Astrocyte (in vitro differentiated cells and primary cell): ENCODE results near the gene SUN3. TPM values are rescaled to one million over a fixed set of nuclear protein-coding genes. Genes with fewer than 3 reads are reported as not detected.
A peak's percentile ranks its signal among the peaks of the same experiment; 100 is the strongest.

ENCODE experiments used
- DNase-seq: peaks from one replicate; pipeline ENCODE4 v3.0.0-alpha.2; 2010; ENCODE audit warnings: low read depth
- FAIRE-seq: peaks from 2 replicates; lab custom pipeline; 2011; peaks lifted over from hg19 to GRCh38; lab: Jason Lieb, UNC
- H2AFZ ChIP-seq: 2 replicates; pipeline ENCODE4 v1.6.0; 2012; ENCODE audit warnings: low read depth, low read length, inconsistent platforms
- H3K27ac ChIP-seq: 2 replicates; pipeline ENCODE4 v1.5.1; 2011; ENCODE audit warnings: low read depth, low read length, inconsistent platforms
- H3K27me3 ChIP-seq: 2 replicates; pipeline ENCODE4 v1.6.0; 2011; ENCODE audit warnings: low read length, inconsistent platforms; ENCODE audit not compliant: insufficient read depth
- H3K36me3 ChIP-seq: 2 replicates; pipeline ENCODE4 v1.5.1; 2011; ENCODE audit warnings: low read length, inconsistent platforms; ENCODE audit not compliant: insufficient read depth
- H3K4me1 ChIP-seq: 2 replicates; pipeline ENCODE4 v1.5.1; 2011; ENCODE audit warnings: low read length, inconsistent platforms; ENCODE audit not compliant: insufficient read depth
- H3K4me2 ChIP-seq: 2 replicates; pipeline ENCODE4 v1.6.0; 2012; ENCODE audit warnings: low read length, inconsistent platforms
- H3K4me3 ChIP-seq: 2 replicates; pipeline ENCODE4 v1.5.1; 2011; ENCODE audit warnings: low read depth, mild to moderate bottlenecking, low read length, inconsistent platforms; ENCODE audit not compliant: insufficient read depth
- H3K79me2 ChIP-seq: 2 replicates; pipeline ENCODE4 v1.6.0; 2012; ENCODE audit warnings: mild to moderate bottlenecking, low read length, inconsistent platforms; ENCODE audit not compliant: insufficient read depth
- H3K9ac ChIP-seq: 2 replicates; pipeline ENCODE4 v1.6.0; 2012; ENCODE audit warnings: mild to moderate bottlenecking, low read length, inconsistent platforms
- H3K9me3 ChIP-seq: 2 replicates; pipeline ENCODE4 v1.5.1; 2012; ENCODE audit warnings: low read depth, mild to moderate bottlenecking, low read length, inconsistent platforms; ENCODE audit not compliant: insufficient read depth
- H4K20me1 ChIP-seq: 2 replicates; pipeline ENCODE4 v1.6.0; 2012; ENCODE audit warnings: low read length, inconsistent platforms; ENCODE audit not compliant: insufficient read depth
- H3K27ac Mint-ChIP-seq: one replicate; pipeline ENCODE4 v1.8.0; 2021; ENCODE audit warnings: mild to moderate bottlenecking, mixed read lengths; ENCODE audit not compliant: unreplicated experiment
- H3K27me3 Mint-ChIP-seq: one replicate; pipeline ENCODE4 v1.8.0; 2021; ENCODE audit warnings: low read depth, mixed read lengths; ENCODE audit not compliant: unreplicated experiment
- H3K36me3 Mint-ChIP-seq: one replicate; pipeline ENCODE4 v1.8.0; 2021; ENCODE audit warnings: low read depth, mixed read lengths; ENCODE audit not compliant: unreplicated experiment
- H3K4me1 Mint-ChIP-seq: one replicate; pipeline ENCODE4 v1.8.0; 2021; ENCODE audit warnings: low read depth, mixed read lengths; ENCODE audit not compliant: unreplicated experiment
- H3K4me3 Mint-ChIP-seq: one replicate; pipeline ENCODE4 v1.8.0; 2021; ENCODE audit warnings: mild to moderate bottlenecking, moderate library complexity, mixed read lengths; ENCODE audit not compliant: unreplicated experiment
- H3K9me3 Mint-ChIP-seq: one replicate; pipeline ENCODE4 v1.8.0; 2021; ENCODE audit warnings: mild to moderate bottlenecking, mixed read lengths; ENCODE audit not compliant: unreplicated experiment
- EZH2 ChIP-seq: IDR thresholded peaks from 2 replicates; pipeline ENCODE4 v1.6.1; 2012; ENCODE audit warnings: mild to moderate bottlenecking, low read length, inconsistent platforms; ENCODE audit not compliant: insufficient read depth
- total RNA-seq: library from RNA; stranded (reverse); gene quantifications from 2 replicates; pipeline ENCODE4 v1.2.1, GENCODE V29; 2021
- TF ChIP-seq, protein P1 (sequence below): IDR thresholded peaks from 2 replicates; pipeline ENCODE4 v1.5.1; 2011; ENCODE audit warnings: low read depth, mild to moderate bottlenecking, inconsistent platforms, low read length, moderate library complexity; ENCODE audit not compliant: insufficient read depth

Gene SUN3
- total RNA-seq, 1 donor from 2014 or later = not detected

DNA sequence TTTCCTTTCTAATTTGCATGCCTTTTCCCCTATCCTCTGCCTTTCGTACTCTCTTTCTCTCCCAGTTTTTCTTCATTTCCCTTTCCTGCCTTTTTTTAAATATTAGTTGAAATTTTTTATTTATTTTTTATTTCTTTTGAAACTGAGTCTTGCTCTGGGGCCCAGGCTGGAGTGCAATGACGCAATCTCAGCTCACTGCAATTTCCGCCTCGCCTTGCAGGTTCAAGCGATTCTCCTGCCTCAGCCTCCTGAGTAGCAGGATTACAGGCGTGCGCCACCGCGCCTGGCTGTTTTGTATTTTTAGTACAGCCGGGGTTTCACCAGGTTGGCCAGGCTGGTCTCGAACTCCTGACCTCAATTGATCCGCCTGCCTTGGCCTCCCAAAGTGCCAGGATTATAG is 29.5 kb downstream of the SUN3 start:
- Histone ChIP-seq H3K9ac (no peak overlapping the region), H4K20me1 (no peaks in the 10 kb centered on the region), H3K9me3 (no peaks in the 10 kb centered on the region), H3K4me3 (no peak overlapping the region), H3K36me3 (no peaks in the 10 kb centered on the region), H3K27ac (peak overlapping the region; percentile 60), H3K4me1 (peaks cover 3% of the 10 kb centered on the region), H2AFZ (no peak overlapping the region), H3K79me2 (no peaks in the 10 kb centered on the region), H3K4me2 (no peak overlapping the region), H3K27me3 (no peaks in the 10 kb centered on the region)
- Mint-ChIP-seq H3K36me3 (peaks cover 1% of the 10 kb centered on the region), H3K4me3 (no peak overlapping the region), H3K27me3 (peaks cover 2% of the 10 kb centered on the region), H3K27ac (no peak overlapping the region), H3K9me3 (peaks cover 2% of the 10 kb centered on the region), H3K4me1 (peaks cover 6% of the 10 kb centered on the region)
- DNase-seq = no peak
- FAIRE-seq = no peak
- TF ChIP-seq, protein P1, sequence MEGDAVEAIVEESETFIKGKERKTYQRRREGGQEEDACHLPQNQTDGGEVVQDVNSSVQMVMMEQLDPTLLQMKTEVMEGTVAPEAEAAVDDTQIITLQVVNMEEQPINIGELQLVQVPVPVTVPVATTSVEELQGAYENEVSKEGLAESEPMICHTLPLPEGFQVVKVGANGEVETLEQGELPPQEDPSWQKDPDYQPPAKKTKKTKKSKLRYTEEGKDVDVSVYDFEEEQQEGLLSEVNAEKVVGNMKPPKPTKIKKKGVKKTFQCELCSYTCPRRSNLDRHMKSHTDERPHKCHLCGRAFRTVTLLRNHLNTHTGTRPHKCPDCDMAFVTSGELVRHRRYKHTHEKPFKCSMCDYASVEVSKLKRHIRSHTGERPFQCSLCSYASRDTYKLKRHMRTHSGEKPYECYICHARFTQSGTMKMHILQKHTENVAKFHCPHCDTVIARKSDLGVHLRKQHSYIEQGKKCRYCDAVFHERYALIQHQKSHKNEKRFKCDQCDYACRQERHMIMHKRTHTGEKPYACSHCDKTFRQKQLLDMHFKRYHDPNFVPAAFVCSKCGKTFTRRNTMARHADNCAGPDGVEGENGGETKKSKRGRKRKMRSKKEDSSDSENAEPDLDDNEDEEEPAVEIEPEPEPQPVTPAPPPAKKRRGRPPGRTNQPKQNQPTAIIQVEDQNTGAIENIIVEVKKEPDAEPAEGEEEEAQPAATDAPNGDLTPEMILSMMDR = no peak
- no peak for TF ChIP-seq EZH2

DNA sequence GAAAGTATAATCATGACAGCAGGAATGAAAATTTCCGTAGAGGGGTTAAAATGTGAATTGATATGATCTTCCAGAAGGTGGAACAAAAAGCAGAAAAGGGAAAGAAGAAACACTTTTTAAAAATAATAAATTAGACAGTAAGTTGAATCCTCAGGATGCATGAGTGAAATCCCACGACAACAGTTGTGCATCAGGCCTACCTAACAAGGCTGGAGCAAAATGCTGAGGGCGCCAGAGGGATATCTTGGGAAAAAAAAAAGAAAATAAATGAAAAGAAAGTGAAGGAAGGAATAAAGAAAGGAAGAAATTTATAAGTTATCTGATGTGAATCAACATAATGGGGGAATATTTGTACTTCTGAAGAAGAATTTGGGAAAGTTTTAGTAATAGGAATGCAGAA is 36.5 kb downstream of the SUN3 start:
- Histone ChIP-seq H3K4me3 (no peak overlapping the region), H3K9me3 (no peaks in the 10 kb centered on the region), H3K4me1 (peaks cover 7% of the 10 kb centered on the region), H3K27ac (no peak overlapping the region), H3K9ac (peak overlapping the region; percentile 62), H3K36me3 (no peaks in the 10 kb centered on the region), H3K79me2 (no peaks in the 10 kb centered on the region), H3K4me2 (peak overlapping the region; percentile 97), H4K20me1 (no peaks in the 10 kb centered on the region), H2AFZ (peak overlapping the region; percentile 96), H3K27me3 (no peaks in the 10 kb centered on the region)
- H3K36me3 Mint-ChIP-seq = peaks cover 1% of the 10 kb centered on the region
- FAIRE-seq (no peak), DNase-seq (no peak)
- no peaks in the 10 kb centered on the region for H3K27me3 Mint-ChIP-seq
- peaks cover 8% of the 10 kb centered on the region for H3K4me1 Mint-ChIP-seq
- peak overlapping the region; percentile 60 for H3K27ac Mint-ChIP-seq
- TF ChIP-seq, protein P1 = no peak
- TF ChIP-seq EZH2 = no peak
- peaks cover 2% of the 10 kb centered on the region for H3K9me3 Mint-ChIP-seq
- H3K4me3 Mint-ChIP-seq = peak overlapping the region; percentile 78

DNA sequence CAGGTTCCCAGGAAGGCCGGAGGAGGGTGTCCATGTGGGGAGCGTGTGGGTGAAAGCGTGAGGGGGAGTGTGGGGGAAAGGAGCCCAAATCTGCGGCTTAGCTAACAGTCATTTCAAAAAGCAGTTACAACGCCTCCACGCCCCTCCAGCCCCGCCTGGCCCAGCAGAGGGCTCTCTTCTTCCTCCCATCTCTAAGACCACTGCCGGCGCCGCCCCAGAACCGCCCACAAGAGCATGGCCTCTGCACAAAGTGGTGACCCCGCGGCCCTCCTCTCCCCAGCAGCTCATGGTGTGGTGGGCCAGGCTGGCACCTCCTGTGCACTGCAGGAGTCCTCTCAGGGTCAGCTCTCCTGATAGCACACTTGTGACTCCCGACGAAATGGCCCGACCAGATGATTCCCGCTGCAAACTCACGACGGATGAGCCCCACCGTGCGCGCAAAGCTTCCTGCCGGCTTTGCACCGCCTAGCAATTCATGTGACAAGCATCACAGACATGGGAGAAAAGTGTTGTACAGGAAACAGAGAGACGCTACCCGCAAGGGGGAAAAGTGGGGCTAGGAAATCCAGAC is 37.1 kb downstream of the SUN3 start:
- DNase-seq = peak; percentile 52
- Mint-ChIP-seq H3K27ac (peak overlapping the region; percentile 84), H3K9me3 (peaks cover 2% of the 10 kb centered on the region), H3K4me1 (peaks cover 8% of the 10 kb centered on the region), H3K4me3 (peak overlapping the region; percentile 78), H3K36me3 (peaks cover 1% of the 10 kb centered on the region), H3K27me3 (no peaks in the 10 kb centered on the region)
- Histone ChIP-seq H2AFZ (peak overlapping the region; percentile 96), H3K4me1 (peaks cover 7% of the 10 kb centered on the region), H3K27ac (no peak overlapping the region), H3K4me3 (peak overlapping the region; percentile 73), H4K20me1 (no peaks in the 10 kb centered on the region), H3K27me3 (no peaks in the 10 kb centered on the region), H3K9ac (peak overlapping the region; percentile 62), H3K79me2 (no peaks in the 10 kb centered on the region), H3K9me3 (no peaks in the 10 kb centered on the region), H3K36me3 (no peaks in the 10 kb centered on the region), H3K4me2 (peak overlapping the region; percentile 97)
- no peak for FAIRE-seq
- TF ChIP-seq, protein P1 = peak; percentile 47
- TF ChIP-seq EZH2 = no peak
